Smooth muscle cell (in vitro differentiated cells): ENCODE data around the gene MTHFD2L. TPM values are rescaled to one million over a fixed set of nuclear protein-coding genes. Genes with fewer than 3 reads are reported as not detected.

Experiments used
- DNase-seq: peaks from one replicate; lab custom pipeline; 2025; ENCODE audit not compliant: unreplicated experiment; lab: John Stamatoyannopoulos, UW
- H2AFZ ChIP-seq: fragments of 200-600 bp; sonication (generic); 2 replicates; pipeline ENCODE4 v1.6.0; 2016; ENCODE audit warnings: antibody characterized with exemption, low read depth, mild to moderate bottlenecking
- H3F3A ChIP-seq: fragments of 200-600 bp; sonication (generic); 2 replicates; pipeline ENCODE4 v1.6.0; 2017; ENCODE audit warnings: antibody characterized with exemption, low read depth
- H3K27ac ChIP-seq: fragments of 200-600 bp; sonication (generic); 2 replicates; pipeline ENCODE4 v1.5.1; 2016; ENCODE audit warnings: low read depth, mild to moderate bottlenecking
- H3K27me3 ChIP-seq: fragments of 200-600 bp; sonication (generic); 2 replicates; pipeline ENCODE4 v1.6.1; 2016; ENCODE audit warnings: low read depth, mild to moderate bottlenecking
- H3K36me3 ChIP-seq: fragments of 200-600 bp; sonication (generic); 2 replicates; pipeline ENCODE4 v1.5.1; 2016; ENCODE audit warnings: low read depth
- H3K4me1 ChIP-seq: fragments of 200-600 bp; sonication (generic); 2 replicates; pipeline ENCODE4 v1.5.1; 2016; ENCODE audit warnings: low read depth
- H3K4me2 ChIP-seq: fragments of 200-600 bp; sonication (generic); 2 replicates; pipeline ENCODE4 v1.6.0; 2016; ENCODE audit warnings: mild to moderate bottlenecking
- H3K4me3 ChIP-seq: fragments of 200-600 bp; sonication (generic); 2 replicates; pipeline ENCODE4 v1.5.1; 2016; ENCODE audit warnings: mild to moderate bottlenecking
- H3K79me2 ChIP-seq: fragments of 200-600 bp; sonication (generic); 2 replicates; pipeline ENCODE4 v1.6.0; 2016; ENCODE audit warnings: low read depth, mild to moderate bottlenecking
- H3K9ac ChIP-seq: fragments of 200-600 bp; sonication (generic); 2 replicates; pipeline ENCODE4 v1.6.0; 2016; ENCODE audit warnings: low read depth
- H3K9me3 ChIP-seq: fragments of 200-600 bp; sonication (generic); replicated peaks from 2 replicates; pipeline ENCODE4 v1.5.1; 2016; ENCODE audit warnings: low read depth
- H4K20me1 ChIP-seq: fragments of 200-600 bp; sonication (generic); 2 replicates; pipeline ENCODE4 v1.6.0; 2016; ENCODE audit warnings: low read depth
- CTCF ChIP-seq: fragments of 200-600 bp; sonication (generic); IDR thresholded peaks from 2 replicates; pipeline ENCODE4 v1.5.1; 2017; ENCODE audit warnings: borderline replicate concordance, mild to moderate bottlenecking, antibody characterized with exemption; ENCODE audit not compliant: insufficient read depth, poor library complexity, severe bottlenecking
- WGBS: methylation state at CpG from one replicate; pipeline ENCODE4 v1.1.7; 2016; ENCODE audit warnings: low lambda C conversion rate; 5-methylcytosine and 5-hydroxymethylcytosine counted together
- polyA plus RNA-seq: library from polyadenylated mRNA; unstranded; fragments of >200 nt; fragmentation: Nextera tagmentation; extraction: Ambion mirVana; gene quantifications from 2 replicates; pipeline ENCODE4 v1.2.1, GENCODE V29; 2016
- total RNA-seq: library from RNA; depleted of rRNA; stranded (reverse); fragments of >200 nt; gene quantifications from 2 replicates; pipeline ENCODE4 v1.2.3, GENCODE V29; 2014

MTHFD2L gene
- total and polyA plus RNA-seq, 2 experiments from 2014 or later: 4.9 to 6.6 TPM

GRCh38 chr4:74166818-74167217 lies 8.9 kb downstream of the MTHFD2L start:
- H3K79me2 ChIP-seq: no peaks in the 10 kb centered on the region
- no peaks in the 10 kb centered on the region for H3K4me1 ChIP-seq
- H3K27me3 ChIP-seq: no peaks in the 10 kb centered on the region
- H3K27ac ChIP-seq: no peak overlapping the region
- no peaks in the 10 kb centered on the region for H3K36me3 ChIP-seq
- H3K4me3 ChIP-seq: no peak overlapping the region
- no peak for DNase-seq
- H3K4me2 ChIP-seq: no peak overlapping the region
- no peaks in the 10 kb centered on the region for H3F3A ChIP-seq
- no peak overlapping the region for H3K9ac ChIP-seq
- no peak overlapping the region for H2AFZ ChIP-seq
- 100% methylated on average over 1 of the region's 1 CpG for WGBS
- no peaks in the 10 kb centered on the region for H3K9me3 ChIP-seq
- TF ChIP-seq CTCF: no peak
- H4K20me1 ChIP-seq: no peaks in the 10 kb centered on the region

- Histone ChIP-seq H3K9ac (no peak overlapping the region), H2AFZ (no peak overlapping the region), H3K27me3 (no peaks in the 10 kb centered on the region), H3F3A (no peaks in the 10 kb centered on the region), H3K79me2 (no peaks in the 10 kb centered on the region), H3K4me3 (no peak overlapping the region), H3K9me3 (no peaks in the 10 kb centered on the region), H3K36me3 (no peaks in the 10 kb centered on the region), H3K4me2 (no peak overlapping the region), H3K4me1 (no peaks in the 10 kb centered on the region), H3K27ac (no peak overlapping the region), H4K20me1 (no peaks in the 10 kb centered on the region)
- no peak for DNase-seq
- WGBS: 97% methylated on average over 2 of the region's 2 CpGs
- no peak for TF ChIP-seq CTCF
Observed at GRCh38 chr4:74167585-74167984, 9.7 kb downstream of the MTHFD2L start.

- Histone ChIP-seq H3K4me2 (no peak overlapping the region), H3K9me3 (no peaks in the 10 kb centered on the region), H4K20me1 (no peaks in the 10 kb centered on the region), H3K27ac (no peak overlapping the region), H3K4me1 (no peaks in the 10 kb centered on the region), H3F3A (no peaks in the 10 kb centered on the region), H3K27me3 (no peaks in the 10 kb centered on the region), H2AFZ (no peak overlapping the region), H3K4me3 (no peak overlapping the region), H3K79me2 (no peaks in the 10 kb centered on the region), H3K9ac (no peak overlapping the region), H3K36me3 (no peaks in the 10 kb centered on the region)
- WGBS: 89% methylated on average over 2 of the region's 2 CpGs
- no peak for DNase-seq
- TF ChIP-seq CTCF: no peak
Observed at GRCh38 chr4:74168841-74169240, 10.9 kb downstream of the MTHFD2L start.

GRCh38 chr4:74173321-74173720 lies 15.4 kb downstream of the MTHFD2L start:
- DNase-seq: no peak
- no peak overlapping the region for H3K4me3 ChIP-seq
- no peaks in the 10 kb centered on the region for H3F3A ChIP-seq
- no peak overlapping the region for H2AFZ ChIP-seq
- no peaks in the 10 kb centered on the region for H4K20me1 ChIP-seq
- no peak overlapping the region for H3K9ac ChIP-seq
- H3K4me2 ChIP-seq: no peak overlapping the region
- H3K9me3 ChIP-seq: no peaks in the 10 kb centered on the region
- H3K36me3 ChIP-seq: no peaks in the 10 kb centered on the region
- no peaks in the 10 kb centered on the region for H3K79me2 ChIP-seq
- no peaks in the 10 kb centered on the region for H3K27me3 ChIP-seq
- no peak for TF ChIP-seq CTCF
- H3K27ac ChIP-seq: no peak overlapping the region
- H3K4me1 ChIP-seq: no peaks in the 10 kb centered on the region
- WGBS: 93% methylated on average over 5 of the region's 5 CpGs
